Upper lobe of right lung (tissue), 1 donor: Measurements from ENCODE around the gene ESRRG. TPM values are rescaled to one million over a fixed set of nuclear protein-coding genes. Genes with fewer than 3 reads are reported as not detected.

Experiments used
- ATAC-seq: fragments of 200-7000 bp; cut with Tn5 transposase; one replicate; pipeline ENCODE4 v1.9.1; 2020; ENCODE audit warnings: mild to moderate bottlenecking, moderate library complexity
- DNase-seq: peaks from one replicate; pipeline ENCODE4 v3.0.0-alpha.2; 2020
- H3K27ac ChIP-seq: fragments of 200-600 bp; one replicate; pipeline ENCODE4 v1.8.0; 2022
- H3K27me3 ChIP-seq: fragments of 200-600 bp; one replicate; pipeline ENCODE4 v1.8.0; 2022; ENCODE audit warnings: mild to moderate bottlenecking
- H3K36me3 ChIP-seq: fragments of 200-600 bp; one replicate; pipeline ENCODE4 v1.8.0; 2022
- H3K4me1 ChIP-seq: fragments of 200-600 bp; one replicate; pipeline ENCODE4 v1.8.0; 2022
- H3K4me3 ChIP-seq: fragments of 200-600 bp; one replicate; pipeline ENCODE4 v1.8.0; 2022; ENCODE audit warnings: mild to moderate bottlenecking
- H3K9me3 ChIP-seq: fragments of 200-600 bp; one replicate; pipeline ENCODE4 v1.8.0; 2022
- CTCF ChIP-seq: fragments of 200-600 bp; IDR thresholded peaks from one replicate; pipeline ENCODE4 v1.8.0; 2022; ENCODE audit warnings: antibody characterized with exemption
- intact Hi-C: fragments of 100-400 bp; cut with DNase I; formaldehyde crosslinking; loops from one replicate; pipeline ENCODE4 v1.11.0; 2022
- total RNA-seq: library from RNA; stranded (reverse); fragmentation: NEBNext Ultra II Directional; extraction: Animal tissue kit (Norgen Biotek cat#: 25700); gene quantifications from one replicate; pipeline ENCODE4 v1.2.1, GENCODE V29; 2021
- donor health status: DM: no; HTN: yes; CAD: no; lungs with severe emphysema.

Gene ESRRG
- total RNA-seq, 1 donor from 2014 or later, result 0.29 TPM

GRCh38 chr1:216482620-216483019 is 240.6 kb downstream of the ESRRG start:
- Histone ChIP-seq H3K9me3 (no peaks in the 10 kb centered on the region), H3K4me1 (no peaks in the 10 kb centered on the region), H3K27ac (no peak overlapping the region), H3K36me3 (no peaks in the 10 kb centered on the region), H3K4me3 (no peak overlapping the region), H3K27me3 (no peaks in the 10 kb centered on the region)
- intact Hi-C loops, result no loop called here
- TF ChIP-seq CTCF, result no peak
- DNase-seq (no peak), ATAC-seq (no peak)

- H3K36me3 ChIP-seq, result no peaks in the 10 kb centered on the region
- peak; percentile 17 for ATAC-seq
- DNase-seq, result no peak
- TF ChIP-seq CTCF, result no peak
- H3K27ac ChIP-seq, result no peak overlapping the region
- no peaks in the 10 kb centered on the region for H3K9me3 ChIP-seq
- H3K4me3 ChIP-seq, result no peak overlapping the region
- no peaks in the 10 kb centered on the region for H3K27me3 ChIP-seq
- intact Hi-C loops, result no loop called here
- H3K4me1 ChIP-seq, result no peaks in the 10 kb centered on the region
Observed at GRCh38 chr1:216478238-216478637, 245.0 kb downstream of the ESRRG start.

GRCh38 chr1:216476341-216476740 is 246.9 kb downstream of the ESRRG start:
- Histone ChIP-seq H3K9me3 (no peaks in the 10 kb centered on the region), H3K27ac (no peak overlapping the region), H3K36me3 (no peaks in the 10 kb centered on the region), H3K27me3 (no peaks in the 10 kb centered on the region), H3K4me1 (no peaks in the 10 kb centered on the region), H3K4me3 (no peak overlapping the region)
- intact Hi-C loops, result no loop called here
- ATAC-seq, result no peak
- no peak for DNase-seq
- TF ChIP-seq CTCF, result no peak

- no peak overlapping the region for H3K4me3 ChIP-seq
- H3K4me1 ChIP-seq, result no peaks in the 10 kb centered on the region
- ATAC-seq, result no peak
- no peak for TF ChIP-seq CTCF
- H3K9me3 ChIP-seq, result no peaks in the 10 kb centered on the region
- H3K36me3 ChIP-seq, result no peaks in the 10 kb centered on the region
- H3K27me3 ChIP-seq, result no peaks in the 10 kb centered on the region
- intact Hi-C loops, result no loop called here
- no peak overlapping the region for H3K27ac ChIP-seq
- no peak for DNase-seq
Observed at GRCh38 chr1:216475659-216476276, 247.5 kb downstream of the ESRRG start.

- intact Hi-C loops, result no loop called here
- Histone ChIP-seq H3K4me3 (no peak overlapping the region), H3K4me1 (no peaks in the 10 kb centered on the region), H3K27me3 (no peaks in the 10 kb centered on the region), H3K36me3 (no peaks in the 10 kb centered on the region), H3K27ac (no peak overlapping the region), H3K9me3 (no peaks in the 10 kb centered on the region)
- ATAC-seq (no peak), DNase-seq (no peak)
- no peak for TF ChIP-seq CTCF
Observed at GRCh38 chr1:216466162-216466801, 256.9 kb downstream of the ESRRG start.
